ENCODE measurements around the gene FBXO45. TPM values are rescaled to one million over a fixed set of nuclear protein-coding genes. Genes with fewer than 3 reads are reported as not detected.
"Not testable (repeated sequence)": the region's sequence is repeated elsewhere in the genome, so short reads cannot be mapped to it uniquely, and the experiment has no call there.

FBXO45 gene
- total RNA-seq, 1 donor from 2014 or later, result 23.1 TPM

- no peaks in the 10 kb centered on the region for H3K79me2 ChIP-seq (ENCODE audit: low read depth)
- no peaks in the 10 kb centered on the region for H3K36me3 ChIP-seq
- H3K27me3 Mint-ChIP-seq (ENCODE audit: insufficient read depth, low read depth), result peaks cover 3% of the 10 kb centered on the region
- no peaks in the 10 kb centered on the region for H3K27me3 ChIP-seq
- no peak overlapping the region for H3K9ac ChIP-seq
- no peak for DNase-seq (ENCODE audit: low spot score)
- H2AFZ ChIP-seq (replicated peaks), result peak overlapping the region; percentile 12
- peaks cover 3% of the 10 kb centered on the region for H3K9me3 Mint-ChIP-seq
- H3K36me3 Mint-ChIP-seq, result no peaks in the 10 kb centered on the region
- no peaks in the 10 kb centered on the region for H3F3A ChIP-seq (ENCODE audit: low read depth)
- no peaks in the 10 kb centered on the region for H3K9me3 ChIP-seq (ENCODE audit: low read depth)
- no peaks in the 10 kb centered on the region for H3K4me1 ChIP-seq
- no peak overlapping the region for H3K4me3 Mint-ChIP-seq
- H3K4me2 ChIP-seq, result no peak overlapping the region
- H3K27ac ChIP-seq, result no peak overlapping the region
- H3K4me3 ChIP-seq, result no peak overlapping the region
- no peak for TF ChIP-seq EZH2phosphoT487 (IDR thresholded peaks at IDR 0.05)
- no peak for TF ChIP-seq CTCF (IDR thresholded peaks at IDR 0.05)
- TF ChIP-seq EZH2 (IDR thresholded peaks at IDR 0.05), result no peak
- no peaks in the 10 kb centered on the region for H4K20me1 ChIP-seq (ENCODE audit: low read depth)
- H3K4me1 Mint-ChIP-seq, result no peaks in the 10 kb centered on the region
- H3K27ac Mint-ChIP-seq, result no peak overlapping the region
Observed at GRCh38 chr3:196596355-196596754, 27.9 kb downstream of the FBXO45 start.

- H3K27me3 Mint-ChIP-seq (ENCODE audit: insufficient read depth, low read depth); H3K9me3 ChIP-seq (ENCODE audit: low read depth); H3K27ac Mint-ChIP-seq; H3K27ac ChIP-seq; H3K27me3 ChIP-seq; H3F3A ChIP-seq (ENCODE audit: low read depth); H4K20me1 ChIP-seq (ENCODE audit: low read depth); H3K4me3 Mint-ChIP-seq; H3K4me1 Mint-ChIP-seq; H3K36me3 Mint-ChIP-seq; H3K4me3 ChIP-seq; H3K4me2 ChIP-seq; DNase-seq (ENCODE audit: low spot score); H3K9ac ChIP-seq; H3K79me2 ChIP-seq (ENCODE audit: low read depth); H3K36me3 ChIP-seq; H3K4me1 ChIP-seq; H3K9me3 Mint-ChIP-seq: not testable (repeated sequence)
- H2AFZ ChIP-seq (replicated peaks), result peak overlapping the region; percentile 42
Observed at GRCh38 chr3:196597971-196598733, 29.7 kb downstream of the FBXO45 start.

- peaks cover 3% of the 10 kb centered on the region for H3K27me3 Mint-ChIP-seq (ENCODE audit: insufficient read depth, low read depth)
- no peaks in the 10 kb centered on the region for H4K20me1 ChIP-seq (ENCODE audit: low read depth)
- H3K4me1 ChIP-seq, result no peaks in the 10 kb centered on the region
- no peak overlapping the region for H3K4me3 ChIP-seq
- H3K79me2 ChIP-seq (ENCODE audit: low read depth), result no peaks in the 10 kb centered on the region
- H3K4me1 Mint-ChIP-seq, result peaks cover 2% of the 10 kb centered on the region
- no peaks in the 10 kb centered on the region for H3K36me3 ChIP-seq
- no peak overlapping the region for H3K4me3 Mint-ChIP-seq
- no peaks in the 10 kb centered on the region for H3K9me3 ChIP-seq (ENCODE audit: low read depth)
- H3K9me3 Mint-ChIP-seq, result peaks cover 3% of the 10 kb centered on the region
- DNase-seq (ENCODE audit: low spot score), result no peak
- no peaks in the 10 kb centered on the region for H3K36me3 Mint-ChIP-seq
- no peak overlapping the region for H3K9ac ChIP-seq
- no peaks in the 10 kb centered on the region for H3K27me3 ChIP-seq
- H3K27ac Mint-ChIP-seq, result peak overlapping the region; percentile 44
- no peak overlapping the region for H2AFZ ChIP-seq (replicated peaks)
- no peaks in the 10 kb centered on the region for H3F3A ChIP-seq (ENCODE audit: low read depth)
- no peak for TF ChIP-seq EZH2phosphoT487 (IDR thresholded peaks at IDR 0.05)
- no peak for TF ChIP-seq CTCF (IDR thresholded peaks at IDR 0.05)
- TF ChIP-seq EZH2 (IDR thresholded peaks at IDR 0.05), result no peak
- no peak overlapping the region for H3K4me2 ChIP-seq
- no peak overlapping the region for H3K27ac ChIP-seq
Observed at GRCh38 chr3:196599734-196600128, 31.3 kb downstream of the FBXO45 start.

GRCh38 chr3:196600359-196600758 is 31.9 kb downstream of the FBXO45 start:
- H4K20me1 ChIP-seq (ENCODE audit: low read depth), result no peaks in the 10 kb centered on the region
- Mint-ChIP-seq H3K36me3 (no peaks in the 10 kb centered on the region), H3K4me3 (no peak overlapping the region), H3K9me3 (peaks cover 3% of the 10 kb centered on the region), H3K27me3 (ENCODE audit: insufficient read depth, low read depth) (peaks cover 3% of the 10 kb centered on the region), H3K4me1 (peaks cover 2% of the 10 kb centered on the region), H3K27ac (no peak overlapping the region)
- no peaks in the 10 kb centered on the region for H3K9me3 ChIP-seq (ENCODE audit: low read depth)
- H3K4me1 ChIP-seq, result no peaks in the 10 kb centered on the region
- no peaks in the 10 kb centered on the region for H3K36me3 ChIP-seq
- H3K79me2 ChIP-seq (ENCODE audit: low read depth), result no peaks in the 10 kb centered on the region
- no peak for TF ChIP-seq EZH2phosphoT487 (IDR thresholded peaks at IDR 0.05)
- no peak for TF ChIP-seq CTCF (IDR thresholded peaks at IDR 0.05)
- TF ChIP-seq EZH2 (IDR thresholded peaks at IDR 0.05), result no peak
- DNase-seq (ENCODE audit: low spot score), result no peak
- H2AFZ ChIP-seq (replicated peaks), result no peak overlapping the region
- H3F3A ChIP-seq (ENCODE audit: low read depth), result no peaks in the 10 kb centered on the region
- H3K4me2 ChIP-seq, result no peak overlapping the region
- H3K27me3 ChIP-seq, result no peaks in the 10 kb centered on the region
- H3K9ac ChIP-seq, result no peak overlapping the region
- no peak overlapping the region for H3K4me3 ChIP-seq
- H3K27ac ChIP-seq, result no peak overlapping the region
